Parathyroid adenoma (tissue), 2 donors: ENCODE data around the gene RUNDC1.

ENCODE experiments used
- H2AFZ ChIP-seq: fragments of 300-600 bp; sonication (generic); one replicate; pipeline ENCODE4 v1.7.0; 2017; ENCODE audit warnings: antibody characterized with exemption, mild to moderate bottlenecking
- H3K27ac ChIP-seq: fragments of 300-600 bp; sonication (generic); one replicate; pipeline ENCODE4 v1.7.0; 2017
- H3K27me3 ChIP-seq: fragments of 300-600 bp; sonication (generic); one replicate; pipeline ENCODE4 v1.7.0; 2017; ENCODE audit warnings: low read length; ENCODE audit not compliant: control insufficient read depth, insufficient read depth
- H3K36me3 ChIP-seq: fragments of 300-600 bp; sonication (generic); one replicate; pipeline ENCODE4 v1.7.0; 2017; ENCODE audit warnings: low read length; ENCODE audit not compliant: control insufficient read depth, insufficient read depth
- H3K4me1 ChIP-seq: fragments of 300-600 bp; sonication (generic); one replicate; pipeline ENCODE4 v1.7.0; 2017; ENCODE audit warnings: control low read depth
- H3K4me2 ChIP-seq: fragments of 300-600 bp; sonication (generic); one replicate; pipeline ENCODE4 v1.7.0; 2017; ENCODE audit warnings: low read length
- H3K4me3 ChIP-seq: fragments of 300-600 bp; sonication (generic); one replicate; pipeline ENCODE4 v1.7.0; 2017; ENCODE audit warnings: low read depth, low read length
- H3K79me2 ChIP-seq: fragments of 300-600 bp; sonication (generic); one replicate; pipeline ENCODE4 v1.7.0; 2017; ENCODE audit warnings: control low read depth
- H3K9ac ChIP-seq: fragments of 300-600 bp; sonication (generic); one replicate; pipeline ENCODE4 v1.7.0; 2017; ENCODE audit warnings: mild to moderate bottlenecking
- H3K9me3 ChIP-seq: fragments of 300-600 bp; sonication (generic); one replicate; pipeline ENCODE4 v1.7.0; 2017; ENCODE audit warnings: low read length; ENCODE audit not compliant: control insufficient read depth
- TF ChIP-seq, protein P1 (sequence below): fragments of 300-600 bp; sonication (generic); IDR thresholded peaks from one replicate; pipeline ENCODE4 v1.7.0; 2017; ENCODE audit warnings: antibody characterized with exemption, mild to moderate bottlenecking
- donor health status: primary hyperparathyroidism.

RUNDC1 gene

DNA sequence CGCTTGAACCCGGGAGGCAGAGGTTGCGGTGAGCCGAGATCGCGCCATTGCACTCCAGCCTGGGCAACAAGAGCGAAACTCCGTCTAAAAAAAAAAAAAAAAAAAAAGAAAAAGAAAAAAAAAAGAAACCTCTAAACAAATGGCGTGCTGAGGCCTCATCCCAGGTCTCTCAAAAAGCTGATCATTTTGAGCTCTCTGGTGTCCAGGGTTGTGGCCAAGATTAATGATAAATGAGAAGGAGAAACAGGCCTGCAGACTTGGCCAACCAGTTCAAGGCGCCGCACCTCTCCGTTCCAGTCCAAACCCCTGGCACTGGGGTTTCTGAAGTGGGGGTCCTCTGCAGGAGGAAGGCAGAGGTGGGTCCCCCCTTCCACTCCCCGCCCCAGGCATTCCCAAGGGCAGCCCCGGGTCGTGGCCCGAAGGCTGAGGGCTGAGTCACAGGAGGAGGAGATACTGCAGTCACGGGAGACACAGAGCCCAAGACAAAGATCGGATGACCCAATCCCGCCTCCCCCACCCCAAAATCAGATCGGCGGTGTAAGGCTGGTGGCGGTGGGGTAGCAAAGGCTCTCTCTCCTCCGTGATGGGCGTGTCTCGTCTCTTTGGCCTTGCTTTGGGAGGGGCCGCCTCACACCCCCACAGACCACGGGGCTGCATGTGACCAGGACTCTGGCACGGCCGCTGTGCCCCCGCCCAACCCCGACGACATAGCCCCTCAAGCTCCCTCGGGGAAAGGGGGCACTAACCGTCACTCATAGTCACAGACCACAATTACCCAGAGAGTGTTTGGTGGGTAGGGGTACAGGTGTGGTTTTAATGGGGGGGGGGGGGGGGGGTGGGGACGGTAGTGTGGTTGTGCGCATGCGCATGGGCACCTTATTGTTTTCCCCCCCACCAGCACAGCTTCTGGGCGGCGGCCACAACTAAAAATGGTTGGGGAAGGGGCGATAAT lies 40.7 kb downstream of the RUNDC1 start:
- H2AFZ ChIP-seq, result peak overlapping the region; percentile 83
- peak overlapping the region; percentile 76 for H3K4me2 ChIP-seq
- no peaks in the 10 kb centered on the region for H3K36me3 ChIP-seq
- H3K9ac ChIP-seq, result no peak overlapping the region
- peak overlapping the region; percentile 53 for H3K27ac ChIP-seq
- H3K27me3 ChIP-seq, result no peaks in the 10 kb centered on the region
- no peaks in the 10 kb centered on the region for H3K9me3 ChIP-seq
- TF ChIP-seq, protein P1, sequence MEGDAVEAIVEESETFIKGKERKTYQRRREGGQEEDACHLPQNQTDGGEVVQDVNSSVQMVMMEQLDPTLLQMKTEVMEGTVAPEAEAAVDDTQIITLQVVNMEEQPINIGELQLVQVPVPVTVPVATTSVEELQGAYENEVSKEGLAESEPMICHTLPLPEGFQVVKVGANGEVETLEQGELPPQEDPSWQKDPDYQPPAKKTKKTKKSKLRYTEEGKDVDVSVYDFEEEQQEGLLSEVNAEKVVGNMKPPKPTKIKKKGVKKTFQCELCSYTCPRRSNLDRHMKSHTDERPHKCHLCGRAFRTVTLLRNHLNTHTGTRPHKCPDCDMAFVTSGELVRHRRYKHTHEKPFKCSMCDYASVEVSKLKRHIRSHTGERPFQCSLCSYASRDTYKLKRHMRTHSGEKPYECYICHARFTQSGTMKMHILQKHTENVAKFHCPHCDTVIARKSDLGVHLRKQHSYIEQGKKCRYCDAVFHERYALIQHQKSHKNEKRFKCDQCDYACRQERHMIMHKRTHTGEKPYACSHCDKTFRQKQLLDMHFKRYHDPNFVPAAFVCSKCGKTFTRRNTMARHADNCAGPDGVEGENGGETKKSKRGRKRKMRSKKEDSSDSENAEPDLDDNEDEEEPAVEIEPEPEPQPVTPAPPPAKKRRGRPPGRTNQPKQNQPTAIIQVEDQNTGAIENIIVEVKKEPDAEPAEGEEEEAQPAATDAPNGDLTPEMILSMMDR, result no peak
- no peaks in the 10 kb centered on the region for H3K79me2 ChIP-seq
- H3K4me3 ChIP-seq, result peak overlapping the region; percentile 95
- H3K4me1 ChIP-seq, result peaks cover 3% of the 10 kb centered on the region

DNA sequence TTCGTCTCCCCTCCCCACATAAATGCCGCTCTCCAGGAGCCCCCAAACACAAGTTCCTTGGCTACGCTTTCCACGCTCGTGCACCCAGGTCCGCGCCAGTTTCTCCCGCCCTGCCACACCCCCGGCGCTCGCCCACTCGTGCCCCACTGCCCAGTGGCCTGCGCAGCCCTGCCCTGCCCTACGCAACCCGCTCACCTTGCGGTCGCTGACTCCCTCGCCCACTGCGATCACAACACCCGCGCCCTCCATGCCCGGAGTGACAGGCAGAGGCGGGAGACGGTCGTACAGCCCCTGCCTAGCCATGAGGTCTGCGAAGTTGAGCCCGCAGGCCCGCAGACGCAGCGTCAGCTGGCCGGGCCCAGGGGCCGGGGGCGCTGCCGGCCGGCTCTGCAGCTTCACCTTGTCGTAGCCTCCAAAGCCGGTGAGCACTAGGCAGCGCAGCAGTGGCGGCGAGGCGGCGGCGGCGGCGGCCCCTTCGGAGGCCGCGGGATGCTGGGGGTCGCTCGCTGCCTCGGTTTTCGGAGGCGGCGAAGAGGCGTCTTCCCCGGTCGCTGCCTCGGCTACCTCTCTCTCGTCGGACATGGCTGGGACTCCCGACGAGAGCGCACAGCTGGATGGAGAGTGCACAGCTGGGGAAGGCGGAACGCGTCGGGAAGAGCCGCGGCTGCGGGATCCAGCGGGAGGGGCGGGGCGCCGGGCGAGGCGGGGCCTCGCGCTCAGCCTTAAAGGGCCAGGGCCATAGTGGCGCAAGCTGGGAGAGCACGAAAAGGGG lies 41.6 kb downstream of the RUNDC1 start, which contains the start of gene VAT1:
TSS of gene VAT1 (minus strand) at position 645 of the 772 bp plus-strand sequence. CDS start at position 582, 63 bp downstream.
- Histone ChIP-seq H3K27ac (peak within 1 kb of the TSS; percentile 74), H3K4me1 (peaks cover 3% of the 10 kb centered on the region), H3K4me3 (peak within 1 kb of the TSS; percentile 95), H3K36me3 (no peaks in the 10 kb centered on the region), H3K4me2 (peak within 1 kb of the TSS; percentile 76), H2AFZ (peak within 1 kb of the TSS; percentile 83), H3K27me3 (no peaks in the 10 kb centered on the region), H3K79me2 (no peaks in the 10 kb centered on the region), H3K9me3 (no peaks in the 10 kb centered on the region), H3K9ac (peak within 1 kb of the TSS; percentile 12)
- TF ChIP-seq, protein P1, result no peak

DNA sequence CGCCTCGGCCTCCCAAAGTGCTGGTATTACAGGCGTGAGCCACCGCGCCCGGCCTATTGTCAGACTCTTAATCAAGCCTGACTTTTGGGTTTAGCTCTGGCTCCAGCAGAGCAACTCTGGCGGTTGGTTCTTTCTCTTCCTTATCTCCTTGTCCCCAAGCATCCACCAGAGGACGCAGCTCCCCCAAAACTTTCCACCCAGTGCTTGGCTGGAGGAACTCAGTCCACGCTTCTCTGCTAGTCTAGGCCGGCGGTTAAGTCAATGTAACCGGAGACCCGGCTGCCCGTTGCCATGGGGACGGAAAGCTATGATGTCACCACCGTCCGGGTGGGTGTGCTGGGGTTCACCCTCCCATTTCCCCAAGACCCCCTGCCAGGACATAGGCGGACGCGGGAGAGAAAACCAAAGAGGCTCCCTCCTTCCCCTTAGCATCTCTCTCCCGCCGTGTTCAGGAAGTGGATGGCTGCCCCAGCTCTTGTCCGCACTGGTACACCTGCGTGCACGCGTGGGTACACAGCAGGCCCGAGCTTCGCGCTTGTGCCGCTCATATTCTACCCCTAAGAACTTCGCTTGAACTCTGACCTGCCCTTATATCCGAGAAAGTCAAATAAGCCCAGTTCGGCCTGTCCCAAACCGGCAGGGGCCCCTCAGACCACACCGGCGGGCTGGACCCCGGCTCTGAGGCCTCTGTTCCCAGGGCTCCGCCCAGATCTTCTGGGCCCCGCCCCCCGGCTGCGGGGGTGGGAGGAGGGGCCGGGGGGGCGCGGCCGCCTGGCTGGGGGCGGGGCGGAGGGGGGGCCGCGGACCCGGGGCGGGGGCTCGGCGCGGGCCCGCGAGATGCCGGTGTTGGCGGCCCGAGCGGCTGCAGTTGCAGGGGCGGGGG lies 44.3 kb downstream of the RUNDC1 start, which contains the start of gene RND2:
TSS of gene RND2 (plus strand) at position 825 of the 883 bp plus-strand sequence. CDS start 117 bp downstream, outside the sequence.
- H3K9me3 ChIP-seq, result no peaks in the 10 kb centered on the region
- H3K9ac ChIP-seq, result no peak within 1 kb of the TSS
- H3K4me3 ChIP-seq, result peak within 1 kb of the TSS; percentile 83
- H3K4me2 ChIP-seq, result peak within 1 kb of the TSS; percentile 99
- H3K27me3 ChIP-seq, result no peaks in the 10 kb centered on the region
- H2AFZ ChIP-seq, result peak within 1 kb of the TSS; percentile 95
- TF ChIP-seq, protein P1, result peak; percentile 82
- no peaks in the 10 kb centered on the region for H3K4me1 ChIP-seq
- H3K27ac ChIP-seq, result peak within 1 kb of the TSS; percentile 73
- H3K36me3 ChIP-seq, result no peaks in the 10 kb centered on the region
- no peaks in the 10 kb centered on the region for H3K79me2 ChIP-seq

DNA sequence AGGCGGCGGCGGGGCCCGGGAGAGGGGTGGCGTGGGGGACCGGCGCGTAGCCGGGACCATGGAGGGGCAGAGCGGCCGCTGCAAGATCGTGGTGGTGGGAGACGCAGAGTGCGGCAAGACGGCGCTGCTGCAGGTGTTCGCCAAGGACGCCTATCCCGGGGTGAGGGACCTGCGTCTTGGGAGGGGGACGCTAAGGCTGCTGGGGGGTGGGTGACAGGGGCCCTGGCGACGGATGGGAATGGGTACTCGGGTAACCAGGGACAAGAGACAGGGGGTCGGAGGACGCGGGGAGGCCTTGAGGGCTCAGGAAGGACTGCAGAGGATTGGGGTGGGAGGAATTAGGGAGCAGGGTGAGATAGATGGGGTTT lies 44.9 kb downstream of the RUNDC1 start:
- Histone ChIP-seq H3K9me3 (no peaks in the 10 kb centered on the region), H2AFZ (peak overlapping the region; percentile 95), H3K4me1 (no peaks in the 10 kb centered on the region), H3K27ac (peak overlapping the region; percentile 15), H3K27me3 (no peaks in the 10 kb centered on the region), H3K9ac (no peak overlapping the region), H3K4me3 (peak overlapping the region; percentile 46), H3K4me2 (peak overlapping the region; percentile 66), H3K36me3 (no peaks in the 10 kb centered on the region), H3K79me2 (no peaks in the 10 kb centered on the region)
- TF ChIP-seq, protein P1, result no peak
